ENCODE data around the gene ZNRF3. TPM values are rescaled to one million over a fixed set of nuclear protein-coding genes. Genes with fewer than 3 reads are reported as not detected.

The ZNRF3 gene
- total RNA-seq, 1 experiment from 2014 or later: 23.7 TPM

DNA sequence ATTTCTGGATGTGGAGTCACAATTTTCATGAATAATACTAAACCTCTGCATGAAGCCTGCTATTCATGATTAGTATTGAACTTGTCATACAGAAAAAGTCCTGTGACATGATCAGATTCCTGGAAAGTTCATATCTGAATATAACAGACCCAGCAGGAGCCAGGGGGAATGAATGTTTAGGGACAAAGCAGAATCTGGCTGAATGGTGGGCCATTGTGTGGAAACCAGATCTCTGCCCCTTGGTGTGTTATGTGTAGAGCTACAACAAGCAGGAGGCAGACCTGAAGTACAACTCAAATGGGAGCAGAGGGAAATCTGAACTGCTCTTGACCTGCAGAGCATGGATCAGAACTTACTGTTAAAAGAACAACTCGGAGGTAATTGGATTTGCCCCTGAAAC, 219.7 kb downstream of the ZNRF3 start:
- intact Hi-C loops (cut with micrococcal nuclease; ENCODE audit: unreplicated experiment): no loop called here
- no TSS peak for BruUV-seq (replicated peaks)
- TF ChIP-seq, protein P1, sequence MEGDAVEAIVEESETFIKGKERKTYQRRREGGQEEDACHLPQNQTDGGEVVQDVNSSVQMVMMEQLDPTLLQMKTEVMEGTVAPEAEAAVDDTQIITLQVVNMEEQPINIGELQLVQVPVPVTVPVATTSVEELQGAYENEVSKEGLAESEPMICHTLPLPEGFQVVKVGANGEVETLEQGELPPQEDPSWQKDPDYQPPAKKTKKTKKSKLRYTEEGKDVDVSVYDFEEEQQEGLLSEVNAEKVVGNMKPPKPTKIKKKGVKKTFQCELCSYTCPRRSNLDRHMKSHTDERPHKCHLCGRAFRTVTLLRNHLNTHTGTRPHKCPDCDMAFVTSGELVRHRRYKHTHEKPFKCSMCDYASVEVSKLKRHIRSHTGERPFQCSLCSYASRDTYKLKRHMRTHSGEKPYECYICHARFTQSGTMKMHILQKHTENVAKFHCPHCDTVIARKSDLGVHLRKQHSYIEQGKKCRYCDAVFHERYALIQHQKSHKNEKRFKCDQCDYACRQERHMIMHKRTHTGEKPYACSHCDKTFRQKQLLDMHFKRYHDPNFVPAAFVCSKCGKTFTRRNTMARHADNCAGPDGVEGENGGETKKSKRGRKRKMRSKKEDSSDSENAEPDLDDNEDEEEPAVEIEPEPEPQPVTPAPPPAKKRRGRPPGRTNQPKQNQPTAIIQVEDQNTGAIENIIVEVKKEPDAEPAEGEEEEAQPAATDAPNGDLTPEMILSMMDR (IDR thresholded peaks at IDR 0.05; ENCODE audit: unreplicated experiment): no peak
- DNase-seq: no peak
- Mint-ChIP-seq H3K4me1 (ENCODE audit: low read depth, unreplicated experiment) (no peaks in the 10 kb centered on the region), H3K27me3 (ENCODE audit: unreplicated experiment) (no peaks in the 10 kb centered on the region), H3K4me3 (ENCODE audit: low read depth, unreplicated experiment) (no peak overlapping the region), H3K9me3 (ENCODE audit: low read depth, unreplicated experiment) (no peaks in the 10 kb centered on the region), H3K36me3 (ENCODE audit: insufficient read depth, unreplicated experiment) (no peaks in the 10 kb centered on the region), H3K27ac (ENCODE audit: unreplicated experiment) (no peak overlapping the region)
- CTCF ChIA-PET: no interaction called here

DNA sequence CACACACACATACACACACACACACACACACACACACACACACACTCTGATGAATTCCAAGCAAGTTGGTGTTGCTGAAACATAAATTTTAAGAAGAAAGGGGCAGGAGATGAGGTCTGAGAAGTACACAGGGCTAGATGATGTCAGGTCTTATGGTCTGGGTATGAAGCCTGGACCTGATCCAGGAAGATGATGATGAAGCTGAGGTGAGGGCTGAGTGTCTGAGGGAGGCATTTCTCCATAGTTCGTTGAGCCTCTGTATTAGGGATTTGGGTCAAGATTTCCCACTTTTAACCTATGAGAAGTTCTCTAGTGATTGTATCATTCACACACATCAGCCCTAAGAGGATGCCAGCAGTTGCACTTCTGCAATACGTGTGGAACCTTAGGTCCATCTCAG, 222.1 kb downstream of the ZNRF3 start:
- Mint-ChIP-seq H3K27ac (ENCODE audit: unreplicated experiment) (no peak overlapping the region), H3K4me3 (ENCODE audit: low read depth, unreplicated experiment) (no peak overlapping the region), H3K4me1 (ENCODE audit: low read depth, unreplicated experiment) (no peaks in the 10 kb centered on the region), H3K36me3 (ENCODE audit: insufficient read depth, unreplicated experiment) (no peaks in the 10 kb centered on the region), H3K27me3 (ENCODE audit: unreplicated experiment) (peaks cover 7% of the 10 kb centered on the region), H3K9me3 (ENCODE audit: low read depth, unreplicated experiment) (no peaks in the 10 kb centered on the region)
- CTCF ChIA-PET: no interaction called here
- DNase-seq: no peak
- intact Hi-C loops (cut with micrococcal nuclease; ENCODE audit: unreplicated experiment): no loop called here
- no TSS peak for BruUV-seq (replicated peaks)
- TF ChIP-seq, protein P1 (IDR thresholded peaks at IDR 0.05; ENCODE audit: unreplicated experiment): no peak

DNA sequence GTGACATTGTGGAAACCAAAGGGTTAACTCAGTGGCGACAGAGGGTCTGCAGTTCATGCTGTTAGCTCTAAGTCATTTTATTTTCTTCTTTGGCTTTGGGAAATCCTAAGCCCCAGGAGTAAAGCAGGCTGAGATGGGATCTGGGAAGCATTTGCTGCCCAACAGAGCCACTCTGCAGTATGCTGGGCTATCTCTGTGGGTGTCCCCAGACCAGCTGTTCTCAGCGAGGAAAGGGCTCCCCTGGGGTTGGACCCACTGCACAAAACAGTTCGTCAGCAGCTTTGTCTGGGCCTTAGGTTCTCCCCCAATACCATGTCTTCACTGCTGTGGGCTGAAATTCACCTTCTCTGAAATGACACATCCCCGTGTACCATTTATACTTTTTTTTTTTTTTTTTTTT, 223.5 kb downstream of the ZNRF3 start:
- Mint-ChIP-seq H3K27ac (ENCODE audit: unreplicated experiment) (no peak overlapping the region), H3K4me1 (ENCODE audit: low read depth, unreplicated experiment) (no peaks in the 10 kb centered on the region), H3K9me3 (ENCODE audit: low read depth, unreplicated experiment) (no peaks in the 10 kb centered on the region), H3K27me3 (ENCODE audit: unreplicated experiment) (peaks cover 7% of the 10 kb centered on the region), H3K4me3 (ENCODE audit: low read depth, unreplicated experiment) (no peak overlapping the region), H3K36me3 (ENCODE audit: insufficient read depth, unreplicated experiment) (no peaks in the 10 kb centered on the region)
- CTCF ChIA-PET: interaction anchor here (0.5 to 0.7 kb wide), 2 partner anchors 9 to 25 kb away, joined by 3 to 4 read pairs; no protein-coding TSS in a partner anchor
- no TSS peak for BruUV-seq (replicated peaks)
- no peak for DNase-seq
- intact Hi-C loops (cut with micrococcal nuclease; ENCODE audit: unreplicated experiment): no loop called here
- TF ChIP-seq, protein P1 (IDR thresholded peaks at IDR 0.05; ENCODE audit: unreplicated experiment): no peak

Other genes starting within 250 kb of the ZNRF3 start
- 5.2 and 10.1 TPM in 2 replicates for gene TTC28, start 203.7 kb upstream of the ZNRF3 start, total RNA-seq (2022)
- gene CHEK2, start 141.8 kb upstream of the ZNRF3 start, total RNA-seq (2022): 27.0 and 35.7 TPM in 2 replicates
- 15.7 and 16.5 TPM in 2 replicates for gene HSCB, start 141.5 kb upstream of the ZNRF3 start, total RNA-seq (2022)
- 25.4 and 27.0 TPM in 2 replicates for gene CCDC117, start 110.9 kb upstream of the ZNRF3 start, total RNA-seq (2022)
- gene XBP1, start 83.0 kb upstream of the ZNRF3 start, total RNA-seq (2022): 179 and 192 TPM in 2 replicates
- gene C22orf31, start 178.3 kb downstream of the ZNRF3 start, total RNA-seq (2022): not detected in 2 replicates
- 2.1 and 2.8 TPM in 2 replicates for gene KREMEN1, start 189.5 kb downstream of the ZNRF3 start, total RNA-seq (2022)

All from Calu3 (cell line).